GM23248 (cell line): ENCODE data around the gene GSAP.

Experiments
- EZH2 ChIP-seq: fragments of 200-600 bp; sonication (generic); IDR thresholded peaks from 2 replicates; pipeline ENCODE4 v1.6.1; 2018; ENCODE audit warnings: antibody characterized with exemption, mild to moderate bottlenecking; ENCODE audit not compliant: insufficient read depth, poor library complexity, severe bottlenecking
- EZH2phosphoT487 ChIP-seq: fragments of 200-600 bp; sonication (generic); IDR thresholded peaks from 2 replicates; pipeline ENCODE4 v1.6.1; 2018; ENCODE audit warnings: antibody characterized with exemption, moderate library complexity, mild to moderate bottlenecking, low read depth; ENCODE audit not compliant: insufficient read depth

- TF ChIP-seq EZH2 = no peak
- no peak for TF ChIP-seq EZH2phosphoT487
Measured at GRCh38 chr7:77316219-77316978, 99.8 kb downstream of the GSAP start.
